ENCODE data around the gene HEXIM1.

HEXIM1 gene

DNA sequence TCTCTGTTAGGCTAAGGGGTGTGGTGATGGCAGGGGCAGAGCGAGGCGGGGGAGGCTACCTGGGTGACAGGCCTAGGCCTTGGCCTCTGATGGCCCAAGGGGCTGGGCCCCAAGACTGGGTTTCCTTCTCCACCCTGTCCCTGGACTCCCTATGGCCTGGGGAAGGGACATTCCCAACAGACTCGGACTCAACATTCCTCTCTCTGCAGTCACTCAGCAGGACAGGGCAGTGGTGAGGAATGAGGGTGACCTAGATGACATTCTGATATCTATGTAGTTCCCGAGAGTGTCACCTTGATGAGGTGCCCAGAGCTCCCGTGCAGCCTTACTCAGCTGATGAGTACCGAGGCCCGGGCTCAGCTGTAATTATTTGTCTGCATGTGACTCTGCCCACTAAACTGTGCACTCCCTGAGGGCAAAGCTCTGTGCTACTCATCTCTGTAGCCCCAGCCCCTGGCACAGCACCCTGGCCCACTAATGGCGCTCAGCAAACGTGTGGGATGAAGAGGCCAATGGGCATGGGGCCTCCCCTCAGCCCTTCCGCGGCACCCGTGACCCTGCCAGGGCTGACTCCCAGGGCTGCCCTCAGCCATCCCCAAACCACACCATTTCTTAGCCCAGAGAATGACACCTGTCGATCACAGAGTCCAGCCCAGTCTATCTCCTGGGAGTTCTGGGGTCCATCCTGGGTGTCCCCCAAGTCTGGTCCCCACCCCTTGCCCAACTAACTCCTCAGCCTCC, 18.2 kb upstream of the HEXIM1 start:
- no peak for DNase-seq (ENCODE audit: low spot score)

DNA sequence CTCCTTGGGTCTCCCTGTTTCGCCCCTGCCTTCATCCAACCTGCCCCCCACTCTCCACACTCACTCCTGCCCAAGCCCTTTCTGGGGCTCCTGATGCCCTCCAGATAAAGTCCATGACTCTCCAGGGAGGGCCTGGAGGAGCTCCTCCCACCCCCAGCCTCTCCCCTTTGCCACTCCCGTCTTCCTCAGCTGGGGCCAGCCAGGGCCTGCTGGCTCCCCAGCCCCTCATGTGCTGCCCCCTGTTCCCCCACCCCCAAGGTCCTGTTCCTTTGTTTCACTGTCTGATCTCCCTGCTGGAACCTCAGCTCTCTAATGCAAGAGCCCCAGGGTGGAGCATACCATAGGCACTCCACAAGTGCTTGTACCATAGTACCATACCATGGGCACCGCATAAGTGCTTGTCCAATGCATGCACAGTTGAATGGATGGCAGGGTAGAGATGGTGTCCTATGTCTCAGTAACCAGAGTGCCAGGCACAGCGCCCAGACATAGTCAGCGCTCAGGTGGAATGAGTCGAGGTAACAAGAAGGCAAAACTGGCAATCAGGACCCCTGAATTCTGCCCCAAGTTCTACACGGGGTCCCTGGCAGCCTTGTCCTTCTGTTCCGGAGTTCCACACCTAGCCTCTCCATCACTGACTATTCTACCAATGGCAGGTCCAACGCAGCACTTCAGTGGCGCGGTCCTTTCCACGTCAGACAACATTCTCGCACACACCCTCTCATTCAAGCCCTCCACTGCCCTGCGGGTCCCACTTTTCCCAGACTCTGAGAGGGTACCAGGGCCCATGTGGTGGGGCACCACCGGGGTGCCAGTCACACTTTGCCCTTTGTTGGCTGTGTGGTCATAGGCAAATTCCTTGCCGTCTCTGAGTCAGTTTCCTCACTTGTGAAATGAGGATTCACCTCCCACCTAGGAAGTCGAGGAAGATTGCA, 17.3 kb upstream of the HEXIM1 start:
- DNase-seq (ENCODE audit: low spot score): no peak

DNA sequence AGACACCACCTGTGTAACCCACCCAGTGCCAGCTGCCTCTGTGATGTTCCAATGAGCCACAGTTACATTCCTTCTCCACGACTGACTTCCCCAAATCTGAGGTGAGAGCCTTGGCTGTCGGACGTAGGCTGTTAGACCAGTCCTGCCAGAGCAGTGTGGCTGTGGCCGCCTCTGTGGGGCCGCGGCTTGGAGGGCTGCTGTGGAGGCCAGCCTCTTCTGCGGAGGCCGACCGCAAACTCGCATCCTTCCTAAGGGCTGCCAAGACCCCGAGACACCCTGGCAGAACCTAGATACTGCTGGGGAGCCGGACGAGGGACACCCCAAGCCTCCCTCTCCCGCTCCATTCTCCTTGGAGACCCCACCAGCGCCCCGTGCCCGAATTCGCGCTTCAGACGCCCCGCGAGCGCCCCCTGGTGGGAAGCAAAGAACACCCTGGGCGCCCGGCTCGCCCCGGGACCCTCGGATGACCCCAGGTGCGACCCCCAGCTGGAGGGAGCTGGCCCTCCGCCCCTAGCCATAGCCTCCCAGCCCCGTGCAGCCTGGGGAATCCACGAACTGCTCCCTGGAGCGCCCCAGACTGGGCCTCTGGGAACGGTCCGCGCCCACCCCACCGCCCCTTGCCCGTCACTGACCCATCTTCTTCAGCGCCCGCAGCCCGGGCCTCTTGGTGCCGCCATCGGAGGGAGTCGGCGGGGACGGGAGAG, 16.5 kb upstream of the HEXIM1 start:
- DNase-seq (ENCODE audit: low spot score): no peak

DNA sequence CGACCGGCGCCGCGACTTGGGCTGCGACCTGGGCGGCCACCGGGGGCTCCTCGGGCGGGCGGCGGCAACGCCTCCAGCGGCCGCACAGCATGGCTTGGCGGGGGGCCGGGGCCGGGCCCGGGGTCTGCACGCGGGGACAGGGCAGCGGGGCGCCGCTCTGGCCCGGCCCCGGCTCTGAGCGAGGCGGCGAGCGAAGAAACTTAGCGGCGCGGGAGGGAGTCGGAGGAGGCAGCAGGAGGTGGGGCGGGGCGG, 16.0 kb upstream of the HEXIM1 start, which contains the start of gene PLCD3:
TSS of gene PLCD3 (minus strand) at position 196 of the 252 bp plus-strand sequence. CDS start at position 91, 105 bp downstream.
- DNase-seq (ENCODE audit: low spot score): no peak

DNA sequence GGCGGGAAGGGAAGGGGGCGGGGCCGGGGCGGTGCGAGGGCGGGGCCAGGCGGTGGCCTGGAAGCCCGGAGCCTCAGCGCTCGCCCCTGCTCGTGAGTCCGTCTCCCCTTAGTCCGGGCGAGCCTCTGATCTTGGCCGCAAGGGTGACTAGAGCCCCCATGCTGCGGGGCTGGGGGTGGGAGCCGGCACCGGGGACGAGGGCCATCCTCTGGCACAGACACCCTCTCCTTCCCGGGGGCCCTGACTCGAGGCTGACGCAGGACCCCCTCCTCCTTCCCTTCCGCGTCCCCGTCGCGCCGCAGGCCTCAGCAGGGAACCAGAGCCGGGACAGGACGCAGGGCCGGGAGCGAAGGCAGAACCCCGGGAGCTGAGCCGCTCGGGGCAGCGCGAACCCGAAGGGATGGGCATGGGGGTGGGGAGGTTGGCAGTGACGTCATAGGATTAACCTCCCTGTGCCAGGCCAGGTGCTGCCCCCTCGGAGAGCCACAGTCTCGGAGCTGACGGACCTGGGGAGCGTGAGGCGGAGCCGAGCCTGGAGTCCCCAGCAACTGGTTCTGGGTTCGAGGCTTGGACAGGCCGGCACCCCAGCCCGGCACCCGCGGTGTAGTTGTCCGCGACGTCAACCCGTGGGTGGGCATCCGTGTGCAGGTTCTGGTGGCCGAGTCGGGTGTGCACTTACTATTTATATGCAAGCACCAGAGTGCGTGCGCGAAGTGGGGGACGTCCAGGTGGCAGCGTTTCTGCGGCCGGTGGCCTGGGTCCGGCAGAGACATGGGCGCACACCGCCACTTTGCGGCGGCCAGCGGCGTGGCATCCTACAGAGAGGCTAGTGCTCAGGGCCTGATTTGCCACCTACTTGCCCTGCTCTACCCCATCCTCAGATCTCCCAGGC, 15.5 kb upstream of the HEXIM1 start:
- DNase-seq (ENCODE audit: low spot score): peak; percentile 43

DNA sequence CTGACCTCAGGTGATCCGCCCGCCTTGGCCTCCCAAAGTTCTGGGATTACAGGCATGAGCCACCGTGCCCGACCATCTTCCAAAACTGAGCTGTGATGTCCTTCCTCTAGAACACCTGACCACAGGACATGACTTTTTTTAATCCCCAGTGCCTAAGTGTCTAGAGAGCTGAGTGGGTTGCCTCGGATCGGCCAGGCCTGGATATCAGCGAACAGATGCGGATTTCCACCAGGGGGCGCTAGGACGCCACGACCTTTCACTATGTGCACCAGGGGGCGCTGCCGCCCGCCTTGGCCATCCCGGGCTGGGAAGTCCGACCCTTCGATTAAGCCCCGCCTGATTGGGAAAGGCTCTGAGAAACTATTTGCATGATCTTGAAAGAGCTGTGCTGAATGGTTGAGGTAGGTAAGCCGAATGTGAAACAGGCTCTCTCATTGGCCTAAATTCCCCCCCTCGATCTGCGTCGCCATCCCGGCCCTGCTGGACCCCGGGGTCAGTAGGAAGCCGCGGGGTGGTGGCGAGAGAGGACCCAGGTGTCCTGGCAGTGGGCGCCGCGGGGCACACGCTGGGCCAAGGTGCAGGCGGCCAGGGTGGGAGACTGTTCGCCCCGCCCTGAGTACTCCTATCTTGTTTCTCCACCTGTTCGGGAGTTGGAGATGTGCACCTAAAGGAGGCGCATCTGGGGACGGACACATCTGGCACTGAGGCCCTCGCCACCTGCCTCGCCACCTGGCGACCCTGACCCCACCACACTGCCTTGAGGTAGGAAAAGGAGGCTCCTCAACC, 12.9 kb upstream of the HEXIM1 start, which contains the start of gene ACBD4:
TSS of gene ACBD4 (plus strand) at position 496 of the 786 bp plus-strand sequence. CDS start 458 bp downstream, outside the sequence.
- peak; percentile 96 for DNase-seq (ENCODE audit: low spot score)

DNA sequence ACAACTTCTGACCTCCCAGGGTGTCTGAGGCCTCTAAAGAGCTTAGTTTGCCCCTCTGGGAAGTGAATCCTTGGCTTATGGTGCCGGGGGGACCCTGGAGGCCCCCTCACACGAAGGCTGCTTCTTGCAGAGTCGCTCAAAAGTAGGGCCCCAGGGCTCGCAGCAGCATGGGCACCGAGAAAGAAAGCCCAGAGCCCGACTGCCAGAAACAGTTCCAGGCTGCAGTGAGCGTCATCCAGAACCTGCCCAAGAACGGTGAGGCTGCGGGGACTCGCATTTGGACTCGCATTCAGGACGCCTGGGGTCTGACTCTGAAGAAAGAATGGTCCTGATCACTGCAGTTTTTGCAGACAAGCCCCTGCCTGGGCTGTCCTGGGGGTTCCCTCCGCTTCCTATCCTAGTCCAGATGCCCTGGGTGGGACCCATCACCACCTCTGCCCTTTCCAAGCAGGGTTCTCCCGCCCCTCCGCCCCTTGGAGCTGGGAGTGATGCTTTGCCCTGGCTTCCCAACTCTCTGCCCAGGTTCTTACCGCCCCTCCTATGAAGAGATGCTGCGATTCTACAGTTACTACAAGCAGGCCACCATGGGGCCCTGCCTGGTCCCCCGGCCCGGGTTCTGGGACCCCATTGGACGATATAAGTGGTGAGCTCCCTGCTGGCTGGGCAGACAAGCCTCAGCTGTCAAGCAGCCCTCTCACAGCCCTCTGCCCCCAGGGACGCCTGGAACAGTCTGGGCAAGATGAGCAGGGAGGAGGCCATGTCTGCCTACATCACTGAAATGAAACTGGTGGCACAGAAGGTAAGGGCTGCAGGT, 12.1 kb upstream of the HEXIM1 start:
- no peak for DNase-seq (ENCODE audit: low spot score)

DNA sequence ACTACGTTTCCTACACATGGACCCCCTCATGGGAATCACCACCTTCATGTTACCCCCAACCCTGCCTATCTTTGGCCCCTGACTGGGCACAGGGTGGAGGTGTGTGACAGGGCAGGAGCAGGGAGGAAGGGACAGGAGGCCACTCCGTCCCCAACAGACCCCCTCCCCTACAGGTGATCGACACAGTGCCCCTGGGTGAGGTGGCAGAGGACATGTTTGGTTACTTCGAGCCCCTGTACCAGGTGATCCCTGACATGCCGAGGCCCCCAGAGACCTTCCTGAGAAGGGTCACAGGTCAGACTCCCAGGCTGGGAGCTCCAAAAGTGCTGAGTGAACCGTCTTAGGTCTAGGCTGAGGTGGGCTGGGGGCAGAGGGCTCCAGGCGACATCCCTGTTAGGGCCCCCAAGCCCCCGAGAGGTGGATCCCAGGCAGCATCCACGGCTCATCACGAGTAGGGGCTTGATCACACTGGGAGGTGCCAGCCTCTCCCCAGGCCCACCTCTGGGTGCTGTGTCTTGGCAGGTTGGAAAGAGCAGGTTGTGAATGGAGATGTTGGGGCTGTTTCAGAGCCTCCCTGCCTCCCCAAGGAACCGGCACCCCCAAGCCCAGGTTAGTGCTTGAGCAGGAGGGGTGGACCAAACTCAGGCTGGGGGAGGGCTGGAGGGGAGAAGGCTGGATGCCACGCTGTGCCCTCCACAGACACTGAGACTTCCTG, 11.3 kb upstream of the HEXIM1 start:
- no peak for DNase-seq (ENCODE audit: low spot score)

DNA sequence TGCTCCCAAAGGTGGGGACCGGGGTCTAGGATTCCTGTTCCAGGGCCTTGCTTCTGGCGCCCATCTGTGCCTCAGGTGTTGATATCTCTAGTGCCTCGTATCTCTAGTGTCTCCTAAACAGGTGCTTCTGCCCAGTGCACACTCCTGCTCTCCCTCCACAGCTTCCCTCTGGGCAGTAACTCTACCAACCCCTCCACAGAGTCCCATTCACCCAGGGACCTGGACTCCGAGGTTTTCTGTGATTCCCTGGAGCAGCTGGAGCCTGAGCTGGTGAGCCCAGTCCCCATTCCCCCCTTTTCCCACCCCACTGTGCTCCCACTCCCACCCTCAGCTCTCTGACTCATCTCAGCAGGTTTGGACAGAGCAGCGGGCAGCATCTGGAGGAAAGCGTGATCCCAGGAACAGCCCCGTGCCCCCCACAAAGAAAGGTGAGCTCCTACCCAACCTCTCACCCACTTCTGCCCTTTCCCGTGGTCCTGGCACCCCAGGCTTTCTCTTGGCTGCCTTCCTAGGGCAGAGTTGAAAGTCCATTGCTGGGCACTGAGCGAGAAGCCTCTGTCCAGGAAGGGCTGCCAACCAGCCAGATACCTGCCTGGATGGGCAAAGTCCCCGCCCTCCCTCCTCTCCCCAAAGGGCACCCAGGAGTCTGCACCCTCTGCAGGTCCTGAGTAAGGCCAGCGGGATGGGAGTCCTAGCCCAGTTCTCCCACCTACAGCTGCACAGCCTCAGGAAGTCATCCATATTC, 10.5 kb upstream of the HEXIM1 start:
- no peak for DNase-seq (ENCODE audit: low spot score)

DNA sequence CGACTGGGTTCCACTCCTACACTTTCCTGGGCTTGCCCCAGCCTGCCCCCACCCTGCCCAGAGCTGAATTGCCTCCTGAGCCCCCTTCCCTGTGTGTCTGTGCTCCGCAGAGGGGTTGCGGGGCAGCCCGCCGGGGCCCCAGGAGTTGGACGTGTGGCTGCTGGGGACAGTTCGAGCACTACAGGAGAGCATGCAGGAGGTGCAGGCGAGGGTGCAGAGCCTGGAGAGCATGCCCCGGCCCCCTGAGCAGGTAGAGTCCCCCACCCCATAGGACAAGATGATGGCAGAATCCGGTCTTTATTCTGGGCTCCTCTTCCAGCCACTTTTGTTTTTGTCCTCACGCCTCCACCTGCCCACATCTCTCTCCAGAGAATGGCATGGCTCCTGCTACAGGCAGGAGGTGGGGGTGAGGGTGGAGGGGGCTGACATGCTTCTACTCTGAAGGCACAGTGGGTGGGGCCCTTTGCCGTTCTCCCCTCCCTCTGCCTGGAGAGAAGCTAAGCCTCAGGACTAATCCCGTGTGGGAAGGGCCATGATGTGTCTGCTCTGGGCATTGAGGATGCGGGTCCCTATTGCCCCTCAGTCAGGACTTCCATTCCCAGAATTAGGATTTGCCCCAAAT, 9.3 kb upstream of the HEXIM1 start:
- DNase-seq (ENCODE audit: low spot score): no peak

DNA sequence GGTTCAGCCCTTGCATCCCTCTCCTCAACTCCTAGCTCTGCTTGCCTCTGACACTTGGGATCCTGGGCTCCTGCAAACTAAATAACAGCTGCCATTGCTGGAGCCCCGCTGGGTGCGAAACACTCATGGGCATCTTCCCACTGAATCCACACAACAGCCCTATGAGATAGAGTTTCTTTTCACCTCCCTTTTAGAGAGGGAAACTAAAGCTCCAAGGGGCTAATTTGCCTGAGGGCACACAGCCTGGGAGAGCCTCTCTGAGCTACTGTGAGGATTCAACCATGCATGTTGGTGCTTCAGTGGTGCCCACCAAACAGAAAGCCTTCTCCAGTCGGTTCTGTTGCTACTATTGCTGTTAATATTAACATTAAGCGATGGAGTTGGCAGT, 8.7 kb upstream of the HEXIM1 start:
- no peak for DNase-seq (ENCODE audit: low spot score)

DNA sequence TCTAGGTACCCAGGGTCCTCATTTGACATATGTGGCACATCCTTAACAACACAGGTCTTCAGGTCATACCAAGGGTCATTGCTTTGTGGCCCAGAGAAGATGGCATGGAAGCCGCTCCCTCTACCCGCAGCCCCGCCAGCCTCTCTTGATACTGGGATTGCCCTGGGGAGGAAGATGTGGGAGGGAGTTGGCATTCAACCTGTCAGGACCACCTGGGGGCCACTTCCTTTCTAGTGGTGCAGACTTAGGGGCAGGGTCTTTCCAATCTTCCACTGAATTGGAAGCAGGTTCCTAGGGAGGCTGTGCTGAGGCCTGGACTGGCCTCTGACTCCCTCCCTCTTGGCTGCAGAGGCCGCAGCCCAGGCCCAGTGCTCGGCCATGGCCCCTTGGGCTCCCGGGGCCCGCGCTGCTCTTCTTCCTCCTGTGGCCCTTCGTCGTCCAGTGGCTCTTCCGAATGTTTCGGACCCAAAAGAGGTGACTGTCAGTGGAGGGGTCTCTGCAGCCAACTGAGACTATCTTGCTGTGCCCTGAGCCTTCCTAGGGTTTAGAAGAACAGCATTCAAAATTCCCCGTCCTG, 5.1 kb upstream of the HEXIM1 start:
- DNase-seq (ENCODE audit: low spot score): no peak

DNA sequence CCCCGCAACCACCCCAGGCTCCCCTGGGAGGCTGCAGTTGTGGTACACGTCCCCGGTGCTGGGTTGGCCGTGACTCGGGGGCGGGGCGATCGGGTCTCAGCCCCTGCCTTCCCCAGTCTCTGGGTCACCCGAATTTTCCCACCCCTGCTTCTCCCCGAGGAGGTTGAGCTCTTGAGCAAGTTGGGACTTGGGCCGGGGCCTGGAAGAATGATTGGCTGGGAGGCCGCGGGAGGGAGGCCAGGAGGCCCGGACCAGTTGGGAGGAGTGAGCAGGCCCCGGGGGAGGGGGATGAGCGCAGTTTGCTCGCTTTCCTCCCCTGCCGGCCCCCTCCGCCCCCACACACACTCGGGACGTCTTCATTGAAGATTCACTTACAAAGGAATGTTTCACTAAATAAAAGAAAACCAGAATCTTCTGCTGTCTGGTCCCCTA, 4.5 kb upstream of the HEXIM1 start:
- DNase-seq (ENCODE audit: low spot score): peak; percentile 51

DNA sequence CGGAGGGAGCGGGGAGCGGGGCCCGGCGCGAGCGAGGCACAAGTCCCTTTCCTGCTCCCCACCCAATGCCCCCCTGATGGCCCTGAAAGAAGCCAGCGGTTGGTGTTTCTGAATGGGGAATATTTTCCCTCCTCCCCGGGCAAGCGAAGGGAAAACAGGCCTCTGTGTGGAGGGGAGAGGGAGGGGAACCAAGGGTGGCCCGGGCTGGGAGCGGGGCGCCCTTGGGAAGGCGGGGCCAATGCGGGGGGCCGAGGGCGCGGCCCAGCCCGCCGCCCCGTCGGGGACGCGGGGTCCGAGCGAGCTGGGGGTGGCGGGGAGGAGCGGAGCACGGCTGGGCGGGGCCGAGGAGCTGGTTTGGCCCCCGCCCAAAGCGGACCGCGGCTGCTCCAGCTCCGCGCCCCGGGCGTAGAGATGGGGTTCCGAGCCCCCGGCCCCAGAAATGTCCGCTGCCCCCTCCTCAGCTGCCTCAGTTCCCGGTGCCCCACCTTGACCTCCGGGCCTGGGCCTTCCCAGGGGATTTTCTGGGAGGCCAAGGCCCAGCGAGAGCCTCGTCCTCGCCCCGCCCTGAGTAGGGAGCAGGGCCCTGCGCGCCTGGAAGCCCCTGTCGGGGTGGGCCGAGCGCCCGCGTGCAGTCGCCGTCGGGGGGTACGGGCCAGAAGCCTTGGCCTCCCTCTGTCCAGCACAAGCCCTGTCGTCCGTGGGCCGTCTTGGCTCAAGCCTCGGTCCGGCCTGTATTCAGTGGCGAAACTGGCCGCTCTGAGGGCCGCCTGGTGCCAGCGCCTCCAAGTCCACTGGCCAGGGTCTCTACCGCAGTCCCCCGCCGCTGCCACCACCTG, 3.9 kb upstream of the HEXIM1 start:
- no peak for DNase-seq (ENCODE audit: low spot score)

DNA sequence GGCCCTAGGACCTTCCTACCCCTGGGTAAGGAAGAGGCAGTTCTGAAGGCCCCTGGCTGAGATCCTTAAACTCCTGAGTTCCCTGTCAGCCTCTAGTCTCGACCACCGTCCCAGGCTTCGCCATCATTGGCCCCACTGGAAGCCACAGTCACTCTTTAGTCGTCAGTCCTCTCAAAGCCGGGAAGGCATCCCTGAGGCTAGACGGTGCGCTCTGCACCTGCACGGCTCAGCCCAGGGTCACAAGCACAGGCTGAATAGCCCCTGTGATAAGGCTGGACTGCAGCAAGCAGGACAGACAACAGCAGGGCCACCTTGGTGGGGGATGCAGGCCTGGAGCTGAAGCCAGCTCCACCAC, 3.3 kb upstream of the HEXIM1 start:
- no peak for DNase-seq (ENCODE audit: low spot score)

DNA sequence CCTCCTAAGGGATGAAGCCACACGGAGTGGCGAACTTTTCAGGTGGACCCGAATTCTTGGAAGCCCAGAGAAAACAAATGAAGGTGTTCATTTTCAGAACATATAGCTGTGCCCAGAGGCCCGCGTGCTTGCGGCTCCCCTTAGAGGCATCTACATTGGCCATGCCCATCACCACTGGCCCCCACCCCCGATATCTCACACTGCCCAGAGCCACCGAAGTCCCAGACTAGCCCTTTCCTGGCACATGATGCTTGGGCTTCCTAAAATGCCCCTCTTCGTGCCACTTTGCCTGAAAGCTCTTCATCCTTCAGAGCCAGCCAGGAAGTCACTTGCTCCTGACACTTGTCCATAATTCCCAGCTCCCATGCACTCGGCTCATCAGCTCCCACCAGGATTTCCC, 2.1 kb upstream of the HEXIM1 start:
- no peak for DNase-seq (ENCODE audit: low spot score)

DNA sequence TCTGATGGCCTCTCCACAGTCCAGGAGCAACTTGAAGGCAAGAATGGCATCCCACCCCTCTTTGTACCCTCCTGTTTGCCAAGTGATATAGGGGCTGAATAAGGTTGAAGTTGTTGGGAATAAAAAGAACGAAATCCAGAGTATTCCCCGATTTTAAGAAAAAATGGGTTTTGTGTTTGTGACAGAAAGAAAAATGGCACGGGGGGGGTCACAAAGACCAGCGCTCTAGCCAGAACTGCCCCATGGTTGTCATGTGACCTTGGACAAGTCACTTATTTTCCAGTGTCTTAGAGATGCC, 1.7 kb upstream of the HEXIM1 start:
- no peak for DNase-seq (ENCODE audit: low spot score)
